NT2/D1 (cell line): ENCODE measurements around the gene HIPK2.

ENCODE experiments used
- DNase-seq: peaks from one replicate; pipeline ENCODE4 v3.0.0-alpha.2; 2011; ENCODE audit warnings: low read depth, low spot score
- H3K27me3 ChIP-seq: 2 replicates; pipeline ENCODE4 v1.6.0; 2011; ENCODE audit warnings: mild to moderate bottlenecking; ENCODE audit not compliant: insufficient read length, insufficient read depth
- H3K36me3 ChIP-seq: 2 replicates; pipeline ENCODE4 v1.6.1; 2011; ENCODE audit warnings: mild to moderate bottlenecking, low read length, mixed read lengths; ENCODE audit not compliant: insufficient read depth, insufficient read length
- H3K4me1 ChIP-seq: 2 replicates; pipeline ENCODE4 v1.5.1; 2011; ENCODE audit not compliant: insufficient read depth, insufficient read length
- H3K4me3 ChIP-seq: 2 replicates; pipeline ENCODE4 v1.5.1; 2011; ENCODE audit warnings: low read depth; ENCODE audit not compliant: insufficient read length
- H3K9ac ChIP-seq: 2 replicates; pipeline ENCODE4 v1.6.0; 2011; ENCODE audit warnings: low read depth; ENCODE audit not compliant: insufficient read length
- H3K9me3 ChIP-seq: 2 replicates; pipeline ENCODE4 v1.5.1; 2011; ENCODE audit warnings: mild to moderate bottlenecking, low read length; ENCODE audit not compliant: insufficient read depth
- SUZ12 ChIP-seq: IDR thresholded peaks from 2 replicates; pipeline ENCODE4 v1.6.1; 2011; ENCODE audit not compliant: insufficient read length, insufficient read depth; ENCODE audit errors: extremely low read depth
- YY1 ChIP-seq: IDR thresholded peaks from 2 replicates; pipeline ENCODE4 v1.6.1; 2011; ENCODE audit not compliant: insufficient read length, insufficient read depth
- ZNF274 ChIP-seq: IDR thresholded peaks from 2 replicates; pipeline ENCODE4 v1.6.1; 2011; ENCODE audit warnings: mild to moderate bottlenecking, low read depth, low read length

The HIPK2 gene

DNA sequence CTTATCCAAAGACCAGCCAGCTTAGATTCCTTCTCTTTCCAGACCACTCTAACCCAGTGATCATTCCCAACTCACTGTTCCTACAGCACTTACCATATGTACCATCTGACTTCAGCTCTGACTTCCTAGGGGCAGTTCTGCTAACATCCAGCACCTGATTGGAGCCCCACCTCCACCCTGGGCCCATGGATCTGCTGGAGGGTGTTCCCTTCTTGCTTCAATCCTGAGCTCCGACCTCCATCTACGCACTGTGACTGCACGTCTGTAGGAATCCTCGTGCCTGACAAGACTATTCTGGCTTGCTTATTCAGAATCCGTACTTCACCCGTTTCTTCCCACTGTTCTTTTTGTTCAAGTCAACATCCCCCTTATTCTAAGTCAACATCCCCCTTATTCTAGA is 57.6 kb downstream of the HIPK2 start:
- TF ChIP-seq ZNF274, result no peak
- TF ChIP-seq YY1, result no peak
- TF ChIP-seq SUZ12, result no peak
- Histone ChIP-seq H3K27me3 (no peaks in the 10 kb centered on the region), H3K36me3 (peaks cover 17% of the 10 kb centered on the region), H3K9me3 (no peaks in the 10 kb centered on the region), H3K9ac (no peak overlapping the region), H3K4me1 (no peaks in the 10 kb centered on the region), H3K4me3 (no peak overlapping the region)
- DNase-seq, result no peak

DNA sequence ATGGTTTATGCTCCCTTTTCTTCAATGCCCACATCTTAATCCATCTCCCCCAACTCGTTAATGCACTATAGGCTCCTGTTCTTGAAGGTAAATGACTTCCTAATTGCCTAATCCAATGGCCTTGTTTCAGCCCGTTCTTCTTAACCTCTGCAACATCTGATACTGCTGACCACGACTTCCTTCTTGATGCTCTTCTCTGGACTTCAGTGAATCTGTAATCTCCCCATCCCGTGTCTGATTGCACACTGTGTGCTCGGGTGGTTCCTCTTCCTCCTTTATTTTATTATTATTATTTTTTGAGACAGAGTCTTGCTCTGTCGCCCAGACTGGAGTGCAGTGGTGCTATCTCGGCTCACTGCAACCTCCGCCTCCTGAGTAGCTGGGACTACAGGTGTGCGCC is 58.9 kb downstream of the HIPK2 start:
- H3K4me1 ChIP-seq, result peaks cover 8% of the 10 kb centered on the region
- H3K27me3 ChIP-seq, result no peaks in the 10 kb centered on the region
- no peaks in the 10 kb centered on the region for H3K9me3 ChIP-seq
- TF ChIP-seq YY1 (no peak), ZNF274 (no peak)
- no peak overlapping the region for H3K4me3 ChIP-seq
- no peak overlapping the region for H3K9ac ChIP-seq
- DNase-seq, result no peak
- H3K36me3 ChIP-seq, result peaks cover 19% of the 10 kb centered on the region

DNA sequence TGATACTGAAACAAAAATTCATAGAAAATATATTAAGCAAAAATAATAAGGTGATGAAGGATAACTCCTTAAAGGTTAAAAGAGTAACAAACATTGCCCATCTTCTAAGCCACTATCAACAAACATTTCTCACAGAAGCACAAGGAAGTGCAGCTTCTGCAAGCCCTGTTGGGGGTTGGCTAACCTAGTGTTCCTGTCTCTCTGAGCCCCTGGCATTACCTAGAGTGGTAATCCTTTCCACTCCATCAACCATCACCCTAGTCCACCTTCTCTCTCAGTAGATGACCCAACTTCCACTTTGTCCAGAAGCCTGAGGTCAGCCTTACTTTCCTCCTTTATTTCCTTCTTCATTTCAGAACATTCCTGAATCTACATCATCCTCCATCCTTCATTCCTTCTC is 59.7 kb downstream of the HIPK2 start:
- H3K9ac ChIP-seq, result no peak overlapping the region
- no peaks in the 10 kb centered on the region for H3K9me3 ChIP-seq
- H3K27me3 ChIP-seq, result no peaks in the 10 kb centered on the region
- TF ChIP-seq ZNF274, result no peak
- no peak for TF ChIP-seq YY1
- TF ChIP-seq SUZ12, result no peak
- peaks cover 12% of the 10 kb centered on the region for H3K4me1 ChIP-seq
- no peak for DNase-seq
- H3K36me3 ChIP-seq, result peaks cover 19% of the 10 kb centered on the region
- no peak overlapping the region for H3K4me3 ChIP-seq

DNA sequence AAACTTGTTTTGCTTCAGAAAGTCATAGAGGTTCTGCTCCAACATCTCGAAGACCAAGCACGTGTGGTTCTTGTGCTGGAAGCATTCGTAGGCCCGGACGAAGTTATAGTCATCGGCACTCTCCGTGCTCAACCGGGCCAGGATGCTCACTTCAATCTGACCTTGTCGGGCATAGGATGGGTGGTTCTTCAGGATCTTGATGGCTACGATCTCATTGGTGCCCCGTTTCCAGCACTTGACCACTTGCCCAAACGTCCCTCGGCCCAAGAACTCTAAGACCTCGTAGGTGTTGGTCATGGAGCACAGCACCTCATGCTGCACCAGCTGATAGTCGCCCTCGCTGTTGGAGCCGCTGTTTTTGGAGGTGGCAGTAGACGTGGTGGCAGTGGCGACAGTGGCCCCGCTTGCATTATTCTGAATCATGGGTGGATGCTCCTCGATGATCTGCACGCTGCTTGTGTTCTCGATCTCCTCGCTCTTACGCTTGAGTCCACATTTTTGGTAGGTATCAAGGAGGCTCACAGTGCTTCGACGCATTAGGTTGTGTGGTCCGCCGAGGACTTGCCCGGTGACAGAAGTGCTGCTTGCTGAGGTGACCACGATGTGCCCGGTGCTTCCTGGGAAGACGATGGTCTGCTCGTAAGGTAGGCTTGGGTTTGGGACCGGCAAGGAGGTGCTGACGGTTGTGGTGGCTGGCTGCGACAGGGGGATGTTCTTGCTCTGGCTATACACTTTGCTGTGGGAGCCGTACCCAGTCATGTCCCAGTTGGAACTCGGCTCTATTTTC is 61.4 kb downstream of the HIPK2 start:
- no peaks in the 10 kb centered on the region for H3K27me3 ChIP-seq
- TF ChIP-seq ZNF274 (no peak), SUZ12 (no peak), YY1 (no peak)
- no peak for DNase-seq
- peaks cover 14% of the 10 kb centered on the region for H3K4me1 ChIP-seq
- peaks cover 19% of the 10 kb centered on the region for H3K36me3 ChIP-seq
- H3K9ac ChIP-seq, result no peak overlapping the region
- no peaks in the 10 kb centered on the region for H3K9me3 ChIP-seq
- H3K4me3 ChIP-seq, result no peak overlapping the region

DNA sequence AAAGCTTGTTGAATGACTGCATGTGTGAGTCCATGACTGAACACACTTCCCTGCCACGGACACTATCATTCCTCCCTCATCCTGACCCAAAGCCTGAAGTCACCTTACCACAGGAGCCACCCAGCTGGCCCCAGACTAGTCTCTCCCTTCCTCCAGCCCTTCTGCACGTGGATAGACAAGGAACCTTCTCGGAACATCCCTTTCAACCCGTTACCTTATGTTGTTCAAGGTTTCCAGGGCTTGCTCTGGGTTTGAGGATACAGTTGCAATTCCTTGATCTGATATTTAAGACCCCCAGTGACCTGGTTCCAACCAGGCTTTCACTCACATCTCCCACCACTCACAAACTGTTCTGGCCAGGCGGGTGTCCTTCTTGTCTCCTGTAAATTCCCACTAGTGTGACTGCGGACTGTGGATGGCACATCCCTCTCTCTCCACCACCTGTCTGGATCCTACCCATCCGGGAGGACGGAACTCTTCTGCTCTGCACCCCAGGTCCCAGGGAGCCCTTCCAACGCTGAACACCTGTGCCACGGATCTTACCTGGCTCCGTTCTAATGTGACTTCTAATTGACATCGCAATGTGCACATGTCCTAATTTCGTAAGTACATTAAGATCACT is 62.5 kb downstream of the HIPK2 start:
- Histone ChIP-seq H3K4me1 (peaks cover 14% of the 10 kb centered on the region), H3K9ac (no peak overlapping the region), H3K4me3 (no peak overlapping the region), H3K9me3 (no peaks in the 10 kb centered on the region), H3K36me3 (peaks cover 19% of the 10 kb centered on the region), H3K27me3 (no peaks in the 10 kb centered on the region)
- DNase-seq, result no peak
- TF ChIP-seq SUZ12, result no peak
- no peak for TF ChIP-seq YY1
- TF ChIP-seq ZNF274, result no peak

DNA sequence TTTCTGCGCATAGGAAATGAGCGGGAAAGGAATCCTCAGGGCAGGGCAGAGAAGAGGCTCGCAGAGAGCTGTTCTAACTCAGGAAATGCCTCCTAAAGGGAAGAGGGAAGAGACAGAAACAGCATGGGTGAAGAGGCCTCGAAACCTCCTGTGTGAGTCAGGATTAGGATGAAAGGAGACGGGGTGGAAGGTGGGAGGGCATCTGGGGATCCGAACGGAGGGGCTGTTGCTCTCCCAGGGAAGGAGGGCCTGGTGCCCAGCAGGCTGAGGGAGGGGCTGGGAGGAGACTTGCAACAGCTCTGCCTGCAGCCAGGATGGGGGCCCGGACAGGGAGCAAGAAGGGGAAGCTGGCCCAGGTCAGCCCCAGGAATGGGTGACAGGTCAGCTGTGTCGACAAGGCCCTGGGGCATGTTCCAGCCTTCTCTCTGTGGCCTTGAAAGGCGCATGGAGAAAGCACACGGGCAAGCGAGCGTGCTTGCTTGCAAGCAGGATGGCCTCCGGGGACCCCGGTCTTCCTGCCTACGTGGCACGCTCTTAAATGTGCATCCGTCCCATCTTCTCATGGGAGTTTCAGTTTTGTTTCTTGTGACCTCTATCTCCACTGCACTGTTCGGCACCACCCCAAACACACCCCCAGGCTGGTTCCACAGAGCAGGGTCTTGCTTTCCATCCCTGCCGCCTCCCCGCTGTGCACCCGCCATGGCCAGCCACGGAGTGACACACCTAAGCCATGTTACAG is 63.5 kb downstream of the HIPK2 start:
- H3K27me3 ChIP-seq, result no peaks in the 10 kb centered on the region
- H3K36me3 ChIP-seq, result peaks cover 19% of the 10 kb centered on the region
- H3K9ac ChIP-seq, result peak overlapping the region; percentile 36
- H3K9me3 ChIP-seq, result no peaks in the 10 kb centered on the region
- H3K4me3 ChIP-seq, result no peak overlapping the region
- TF ChIP-seq ZNF274 (no peak), YY1 (no peak), SUZ12 (no peak)
- no peak for DNase-seq
- H3K4me1 ChIP-seq, result peaks cover 14% of the 10 kb centered on the region

DNA sequence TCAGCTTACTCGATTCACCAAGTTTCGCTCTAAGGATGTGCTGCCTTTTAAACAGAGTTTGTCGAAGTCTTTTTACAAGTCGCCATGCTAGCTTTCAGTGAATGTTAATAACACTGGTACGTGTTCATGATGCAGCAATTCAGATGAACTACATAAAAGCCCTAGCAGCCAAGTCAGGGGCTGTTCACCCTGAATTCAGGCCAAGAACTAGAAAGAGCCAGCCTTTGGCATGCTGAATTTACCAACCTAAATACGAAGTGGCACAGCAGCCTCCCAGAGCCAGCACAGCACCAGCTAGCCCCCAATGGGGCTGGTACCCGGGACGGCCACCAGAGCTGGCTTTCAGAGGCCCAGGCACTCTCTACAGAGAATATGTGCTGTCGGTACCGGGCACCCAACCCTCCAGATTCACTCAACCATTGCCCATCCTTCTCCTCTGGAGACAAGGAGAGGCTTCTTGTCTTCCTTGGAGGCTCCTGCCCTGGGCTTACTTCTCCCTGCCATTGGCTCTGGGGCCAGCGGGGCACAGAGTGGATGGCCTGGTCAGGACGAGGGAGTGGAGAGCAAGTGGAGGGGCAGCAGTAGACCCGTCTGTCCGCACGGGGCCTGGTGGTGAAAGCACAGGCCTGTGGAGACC is 64.2 kb downstream of the HIPK2 start:
- no peak overlapping the region for H3K4me3 ChIP-seq
- H3K4me1 ChIP-seq, result peaks cover 14% of the 10 kb centered on the region
- peaks cover 19% of the 10 kb centered on the region for H3K36me3 ChIP-seq
- peak overlapping the region; percentile 36 for H3K9ac ChIP-seq
- no peak for DNase-seq
- H3K9me3 ChIP-seq, result no peaks in the 10 kb centered on the region
- TF ChIP-seq YY1 (no peak), ZNF274 (no peak), SUZ12 (no peak)
- no peaks in the 10 kb centered on the region for H3K27me3 ChIP-seq
